H1 (cell line): ENCODE results near the gene SLC66A1. TPM values are rescaled to one million over a fixed set of nuclear protein-coding genes. Genes with fewer than 3 reads are reported as not detected.

Source experiments
- CBX8 ChIP-seq: fragments of 300-800, 300-1000 bp; sonication (generic); IDR thresholded peaks from 2 replicates; pipeline ENCODE4 v1.7.1; 2016; ENCODE audit warnings: low read depth, low read length, borderline replicate concordance
- CEBPB ChIP-seq: IDR thresholded peaks from 2 replicates; pipeline ENCODE4 v1.6.1; 2012; ENCODE audit warnings: low read depth, low read length
- CHD7 ChIP-seq: fragments of 300-600 bp; sonication (generic); IDR thresholded peaks from 2 replicates; pipeline ENCODE4 v1.7.1; 2012; ENCODE audit warnings: low read length, moderate library complexity, mild to moderate bottlenecking, inconsistent platforms; ENCODE audit not compliant: insufficient replicate concordance
- EP300 ChIP-seq, 2 experiments: IDR thresholded peaks; 1 replicate in 1 of 2; 2 replicates in 1 of 2; pipeline ENCODE4 v1.6.1; 2011 to 2012; ENCODE audit warnings: low read depth in 2 of 2, low read length in 2 of 2, mild to moderate bottlenecking in 2 of 2, borderline replicate concordance in 1 of 2, inconsistent platforms in 1 of 2, moderate library complexity in 1 of 2
- KDM1A ChIP-seq: fragments of 200-600, 300-600 bp; sonication (generic); IDR thresholded peaks from 2 replicates; pipeline ENCODE4 v1.7.1; 2016; ENCODE audit warnings: mild to moderate bottlenecking, low read length, borderline replicate concordance
- KDM4A ChIP-seq: IDR thresholded peaks from one replicate; pipeline ENCODE4 v1.7.1; 2012; ENCODE audit warnings: low read depth, mild to moderate bottlenecking, moderate library complexity, low read length, inconsistent platforms; ENCODE audit not compliant: severe bottlenecking
- TCF12 ChIP-seq: IDR thresholded peaks from 2 replicates; pipeline ENCODE4 v1.6.1; 2011; ENCODE audit warnings: low read depth, mild to moderate bottlenecking, low read length
- polyA plus RNA-seq, 7 experiments: library from polyadenylated mRNA; depleted of rRNA in 3 of 7; stranded (reverse) in 5 of 7; unstranded in 2 of 7; fragments of >200 nt in 5 of 7; fragments of 200-250 nt in 2 of 7; gene quantifications; 1 replicate in 5 of 7; 2 replicates in 1 of 7; 4 replicates in 1 of 7; pipeline versions ENCODE4 v1.2.1 to v1.2.3, GENCODE V29; 2011 to 2013; ENCODE audit warnings: missing spikeins in 2 of 7, mixed read lengths in 2 of 7
- total RNA-seq: library from RNA; stranded (reverse); fragmentation: NEBNext Ultra II Directional; extraction: Animal tissue kit (Norgen Biotek cat#: 25700); gene quantifications from 2 replicates; pipeline ENCODE4 v1.2.1, GENCODE V29; 2021

Gene SLC66A1
- total and polyA plus RNA-seq, 2 of the 8 experiments (the other 6 are each of a cell fraction or from before 2014, with no cell fraction given): 16.8 to 27.9 TPM

GRCh38 chr1:19351873-19352272, 39.7 kb downstream of the SLC66A1 start (continued):
- TF ChIP-seq CHD7: no peak
- no peak for TF ChIP-seq KDM1A
- no peak for TF ChIP-seq TCF12
- no peak for TF ChIP-seq EP300 (IDR thresholded peaks at IDR 0.05; ENCODE audit: borderline replicate concordance in 1 of 2, low read depth in 2 of 2, low read length in 2 of 2)
- TF ChIP-seq CEBPB: no peak
- TF ChIP-seq CBX8: no peak
- TF ChIP-seq KDM4A: no peak
- TF ChIP-seq, all 59 proteins: peak for 0
